Fibroblast of lung (primary cell): ENCODE data around the gene BAD. TPM values are rescaled to one million over a fixed set of nuclear protein-coding genes. Genes with fewer than 3 reads are reported as not detected.

ENCODE experiments used
- DNase-seq, 2 donors: peaks; one replicate each; pipeline versions ENCODE4 v3.0.0 to v3.0.0-alpha.2; 2010; ENCODE audit warnings: low read depth in 2 of 2
- H2AFZ ChIP-seq: 2 replicates; pipeline ENCODE4 v1.5.1; 2012; ENCODE audit warnings: low read length, control low read depth, inconsistent platforms
- H3K27ac ChIP-seq: 2 replicates; pipeline ENCODE4 v1.5.1; 2011; ENCODE audit warnings: low read length, control low read depth; ENCODE audit not compliant: insufficient read depth
- H3K27me3 ChIP-seq: 2 replicates; pipeline ENCODE4 v1.5.1; 2011; ENCODE audit warnings: mild to moderate bottlenecking, low read length; ENCODE audit not compliant: control insufficient read depth, insufficient read depth
- H3K36me3 ChIP-seq: 2 replicates; pipeline ENCODE4 v1.5.1; 2011; ENCODE audit warnings: low read length; ENCODE audit not compliant: control insufficient read depth, insufficient read depth
- H3K4me1 ChIP-seq: 2 replicates; pipeline ENCODE4 v1.5.1; 2011; ENCODE audit warnings: low read length; ENCODE audit not compliant: control insufficient read depth, insufficient read depth; ENCODE audit errors: extremely low read depth
- H3K4me2 ChIP-seq: 2 replicates; pipeline ENCODE4 v1.5.1; 2011; ENCODE audit warnings: low read length, control low read depth; ENCODE audit not compliant: insufficient read depth; ENCODE audit errors: extremely low read depth
- H3K4me3 ChIP-seq, 4 experiments: fragments of 200-600 bp in 1 of 4; sonication (generic) in 1 of 4; replicated peaks in 1 of 4; 2 replicates each; pipeline ENCODE4 v1.5.1; 2011 to 2016; ENCODE audit warnings: low read length in 4 of 4, low read depth in 3 of 4, mild to moderate bottlenecking in 3 of 4, control low read depth in 2 of 4, inconsistent platforms in 1 of 4, mixed read lengths in 1 of 4; ENCODE audit not compliant: insufficient read depth in 1 of 4; ENCODE audit errors: control extremely low read depth in 1 of 4
- H3K79me2 ChIP-seq: 2 replicates; pipeline ENCODE4 v1.5.1; 2012; ENCODE audit warnings: mild to moderate bottlenecking, low read length, inconsistent platforms; ENCODE audit not compliant: control insufficient read depth, insufficient read depth
- H3K9ac ChIP-seq: 2 replicates; pipeline ENCODE4 v1.5.1; 2011; ENCODE audit warnings: mild to moderate bottlenecking, low read length, control low read depth; ENCODE audit not compliant: insufficient read depth
- H3K9me3 ChIP-seq: 2 replicates; pipeline ENCODE4 v1.5.1; 2012; ENCODE audit warnings: low read depth, low read length; ENCODE audit not compliant: control insufficient read depth, insufficient read depth
- H4K20me1 ChIP-seq: 2 replicates; pipeline ENCODE4 v1.5.1; 2011; ENCODE audit warnings: low read length; ENCODE audit not compliant: control insufficient read depth, insufficient read depth; ENCODE audit errors: extremely low read depth
- EZH2 ChIP-seq: IDR thresholded peaks from 2 replicates; pipeline ENCODE4 v1.5.1; 2012; ENCODE audit warnings: low read length, control low read depth, mild to moderate bottlenecking; ENCODE audit errors: missing control alignments
- polyA plus RNA-seq, 2 donors: library from polyadenylated mRNA; depleted of rRNA in 1 of 2; stranded (reverse) in 1 of 2; unstranded in 1 of 2; fragments of >200 nt; gene quantifications; 2 replicates each; pipeline ENCODE4 v1.2.1, GENCODE V29; 2011 to 2012; ENCODE audit warnings: missing spikeins in 1 of 2
- total RNA-seq: library from RNA; depleted of rRNA; stranded (reverse); fragments of >200 nt; gene quantifications from 2 replicates; pipeline ENCODE4 v1.2.1, GENCODE V29; 2014
- TF ChIP-seq, protein P1 (sequence below), 2 donors: IDR thresholded peaks in 1 of 2; conservative IDR thresholded peaks in 1 of 2; 1 replicate in 1 of 2; 2 replicates in 1 of 2; pipeline ENCODE4 v1.5.1; 2011 to 2012; ENCODE audit warnings: low read length in 2 of 2, control low read depth in 1 of 2, inconsistent platforms in 1 of 2, low read depth in 1 of 2, mild to moderate bottlenecking in 1 of 2

Gene BAD
- total and polyA plus RNA-seq, 2 donors (not counting 1 experiment from before 2014, with no cell fraction given): 31.6 to 79.9 TPM

GRCh38 chr11:64269540-64270220 is 14.8 kb downstream of the BAD start:
- peaks cover 14% of the 10 kb centered on the region for H3K36me3 ChIP-seq

DNA sequence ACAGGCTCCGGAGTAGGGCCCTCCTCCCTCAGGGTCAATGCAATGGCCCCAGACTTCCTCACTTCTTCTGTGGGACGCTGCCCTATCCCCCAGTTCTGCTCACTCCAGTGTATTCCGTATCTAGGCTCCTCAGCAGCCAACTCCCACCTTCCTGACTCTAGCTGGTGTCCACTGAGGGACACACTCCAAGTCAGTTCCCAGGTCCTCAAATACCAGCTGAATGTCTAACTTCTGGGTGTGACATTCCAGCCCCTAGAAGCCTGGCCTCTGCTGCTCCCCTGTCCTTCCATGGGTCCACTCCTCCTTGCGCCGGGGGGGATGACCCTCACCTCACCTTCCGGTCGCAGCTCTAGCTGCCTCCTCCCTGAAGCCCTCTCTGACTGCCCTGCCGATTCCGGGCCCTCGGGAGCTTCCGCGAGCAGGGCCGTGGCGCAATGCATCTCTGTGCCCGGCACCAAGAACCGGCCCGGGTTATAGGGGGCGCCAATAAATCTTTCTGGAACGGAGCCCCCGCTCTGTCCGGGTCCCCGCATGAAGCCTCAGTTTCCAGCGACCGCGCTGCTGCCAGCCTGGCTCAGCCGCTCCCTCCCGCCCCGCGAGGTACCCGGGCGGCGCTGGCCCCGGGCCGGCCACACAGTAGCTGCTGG is 15.4 kb downstream of the BAD start:
- no peaks in the 10 kb centered on the region for H3K27me3 ChIP-seq
- peak overlapping the region; percentile 75 for H3K9ac ChIP-seq
- TF ChIP-seq, protein P1, sequence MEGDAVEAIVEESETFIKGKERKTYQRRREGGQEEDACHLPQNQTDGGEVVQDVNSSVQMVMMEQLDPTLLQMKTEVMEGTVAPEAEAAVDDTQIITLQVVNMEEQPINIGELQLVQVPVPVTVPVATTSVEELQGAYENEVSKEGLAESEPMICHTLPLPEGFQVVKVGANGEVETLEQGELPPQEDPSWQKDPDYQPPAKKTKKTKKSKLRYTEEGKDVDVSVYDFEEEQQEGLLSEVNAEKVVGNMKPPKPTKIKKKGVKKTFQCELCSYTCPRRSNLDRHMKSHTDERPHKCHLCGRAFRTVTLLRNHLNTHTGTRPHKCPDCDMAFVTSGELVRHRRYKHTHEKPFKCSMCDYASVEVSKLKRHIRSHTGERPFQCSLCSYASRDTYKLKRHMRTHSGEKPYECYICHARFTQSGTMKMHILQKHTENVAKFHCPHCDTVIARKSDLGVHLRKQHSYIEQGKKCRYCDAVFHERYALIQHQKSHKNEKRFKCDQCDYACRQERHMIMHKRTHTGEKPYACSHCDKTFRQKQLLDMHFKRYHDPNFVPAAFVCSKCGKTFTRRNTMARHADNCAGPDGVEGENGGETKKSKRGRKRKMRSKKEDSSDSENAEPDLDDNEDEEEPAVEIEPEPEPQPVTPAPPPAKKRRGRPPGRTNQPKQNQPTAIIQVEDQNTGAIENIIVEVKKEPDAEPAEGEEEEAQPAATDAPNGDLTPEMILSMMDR (conservative IDR thresholded peaks at IDR 0.05 in 1 of 2, IDR thresholded peaks at IDR 0.05 in 1 of 2; ENCODE audit: low read depth in 1 of 2, low read length in 2 of 2): no peak
- TF ChIP-seq EZH2: no peak
- peak overlapping the region; percentile 91 for H3K27ac ChIP-seq
- DNase-seq: peak; percentile 51 to 61
- H4K20me1 ChIP-seq: no peaks in the 10 kb centered on the region
- peak overlapping the region; percentile 57 to 76 (median 64) for H3K4me3 ChIP-seq
- no peak overlapping the region for H2AFZ ChIP-seq
- H3K4me2 ChIP-seq: peak overlapping the region; percentile 96
- H3K79me2 ChIP-seq: peaks cover 2% of the 10 kb centered on the region
- peaks cover 18% of the 10 kb centered on the region for H3K36me3 ChIP-seq
- no peaks in the 10 kb centered on the region for H3K9me3 ChIP-seq
- H3K4me1 ChIP-seq: peaks cover 24% of the 10 kb centered on the region

More at GRCh38 chr11:64269540-64270220, 14.8 kb downstream of the BAD start:
- DNase-seq: peak; percentile 100
- H3K27ac ChIP-seq: peak overlapping the region; percentile 92
- H3K9me3 ChIP-seq: no peaks in the 10 kb centered on the region
- TF ChIP-seq, protein P1 (conservative IDR thresholded peaks at IDR 0.05 in 1 of 2, IDR thresholded peaks at IDR 0.05 in 1 of 2; ENCODE audit: low read depth in 1 of 2, low read length in 2 of 2): no peak
- no peak for TF ChIP-seq EZH2
- no peaks in the 10 kb centered on the region for H4K20me1 ChIP-seq
- H3K79me2 ChIP-seq: peaks cover 2% of the 10 kb centered on the region
- peaks cover 24% of the 10 kb centered on the region for H3K4me1 ChIP-seq
- H3K9ac ChIP-seq: peak overlapping the region; percentile 75
- no peaks in the 10 kb centered on the region for H3K27me3 ChIP-seq
- H2AFZ ChIP-seq: no peak overlapping the region
- peak overlapping the region; percentile 96 for H3K4me2 ChIP-seq
- peak overlapping the region; percentile 57 to 82 (median 75) for H3K4me3 ChIP-seq

GRCh38 chr11:64268025-64268892 is 16.2 kb downstream of the BAD start:
- Histone ChIP-seq H4K20me1 (no peaks in the 10 kb centered on the region), H3K4me1 (peaks cover 24% of the 10 kb centered on the region), H2AFZ (no peak overlapping the region), H3K36me3 (peaks cover 22% of the 10 kb centered on the region), H3K9me3 (no peaks in the 10 kb centered on the region), H3K9ac (peak overlapping the region; percentile 39), H3K27ac (peak overlapping the region; percentile 91), H3K27me3 (no peaks in the 10 kb centered on the region), H3K4me3 (peak overlapping the region in 3 of 4 experiments; percentile 22 to 76 (median 68)), H3K4me2 (peak overlapping the region; percentile 96), H3K79me2 (peaks cover 2% of the 10 kb centered on the region)
- peak; percentile 68 to 73 for DNase-seq
- TF ChIP-seq, protein P1 (conservative IDR thresholded peaks at IDR 0.05 in 1 of 2, IDR thresholded peaks at IDR 0.05 in 1 of 2; ENCODE audit: low read depth in 1 of 2, low read length in 2 of 2): no peak
- no peak for TF ChIP-seq EZH2
